ENCODE measurements around the gene SPO11.
A peak's percentile ranks its signal among the peaks of the same experiment; 100 is the strongest.
"Not testable (repeated sequence)": the region's sequence is repeated elsewhere in the genome, so short reads cannot be mapped to it uniquely, and the experiment has no call there.

The SPO11 gene

DNA sequence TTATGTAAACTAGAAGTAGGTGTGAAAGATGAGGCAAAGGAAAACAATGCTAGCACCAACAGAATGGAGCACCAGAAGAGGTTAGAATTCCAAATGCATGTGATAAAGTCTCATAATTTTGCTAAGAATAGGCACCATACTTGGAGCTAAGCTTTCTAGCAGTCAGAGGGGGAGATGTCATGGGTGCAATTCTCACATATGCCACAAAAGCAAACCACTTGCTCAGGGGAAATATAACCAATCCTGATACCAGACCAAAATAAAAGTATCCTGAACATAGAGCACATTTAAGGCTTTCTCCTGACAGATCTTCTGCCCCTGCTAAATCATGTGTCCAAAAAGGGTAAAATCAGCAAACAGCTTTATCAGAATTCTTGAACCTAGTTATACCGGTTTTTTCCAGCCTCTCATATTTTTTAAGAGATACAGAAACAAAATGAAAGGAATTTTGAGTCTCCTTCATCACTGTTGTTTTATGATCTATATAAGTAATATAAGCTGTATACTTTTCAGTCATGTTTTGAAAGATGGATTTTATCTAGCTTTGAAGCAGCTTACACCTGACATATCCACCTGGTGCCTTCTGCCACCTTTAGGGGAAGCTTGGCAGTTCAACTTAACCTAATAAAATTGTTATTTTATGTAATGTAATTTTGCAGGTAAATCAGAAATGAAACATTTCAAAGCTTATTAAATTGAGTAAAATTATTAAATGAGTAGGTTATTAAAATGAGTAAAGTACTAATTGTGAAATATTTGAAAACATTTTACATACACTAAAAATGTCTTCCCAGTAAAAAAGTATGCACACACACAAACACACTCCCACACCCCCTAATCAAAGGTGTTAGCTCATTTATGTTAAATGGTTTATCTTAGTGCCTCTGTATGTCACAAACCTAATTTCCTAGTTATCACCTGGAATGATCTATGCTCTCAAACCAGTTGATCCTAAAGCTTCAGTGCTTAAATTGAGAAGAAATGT, 2.8 kb downstream of the SPO11 start:
- H3K4me3 ChIP-seq (ENCODE audit: low read depth, low read length), result no peak overlapping the region
- no peak for DNase-seq (ENCODE audit: low read depth)
- TF ChIP-seq, protein P1, sequence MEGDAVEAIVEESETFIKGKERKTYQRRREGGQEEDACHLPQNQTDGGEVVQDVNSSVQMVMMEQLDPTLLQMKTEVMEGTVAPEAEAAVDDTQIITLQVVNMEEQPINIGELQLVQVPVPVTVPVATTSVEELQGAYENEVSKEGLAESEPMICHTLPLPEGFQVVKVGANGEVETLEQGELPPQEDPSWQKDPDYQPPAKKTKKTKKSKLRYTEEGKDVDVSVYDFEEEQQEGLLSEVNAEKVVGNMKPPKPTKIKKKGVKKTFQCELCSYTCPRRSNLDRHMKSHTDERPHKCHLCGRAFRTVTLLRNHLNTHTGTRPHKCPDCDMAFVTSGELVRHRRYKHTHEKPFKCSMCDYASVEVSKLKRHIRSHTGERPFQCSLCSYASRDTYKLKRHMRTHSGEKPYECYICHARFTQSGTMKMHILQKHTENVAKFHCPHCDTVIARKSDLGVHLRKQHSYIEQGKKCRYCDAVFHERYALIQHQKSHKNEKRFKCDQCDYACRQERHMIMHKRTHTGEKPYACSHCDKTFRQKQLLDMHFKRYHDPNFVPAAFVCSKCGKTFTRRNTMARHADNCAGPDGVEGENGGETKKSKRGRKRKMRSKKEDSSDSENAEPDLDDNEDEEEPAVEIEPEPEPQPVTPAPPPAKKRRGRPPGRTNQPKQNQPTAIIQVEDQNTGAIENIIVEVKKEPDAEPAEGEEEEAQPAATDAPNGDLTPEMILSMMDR (IDR thresholded peaks at IDR 0.05; ENCODE audit: insufficient read depth, low read depth, low read length, missing control alignments), result no peak

DNA sequence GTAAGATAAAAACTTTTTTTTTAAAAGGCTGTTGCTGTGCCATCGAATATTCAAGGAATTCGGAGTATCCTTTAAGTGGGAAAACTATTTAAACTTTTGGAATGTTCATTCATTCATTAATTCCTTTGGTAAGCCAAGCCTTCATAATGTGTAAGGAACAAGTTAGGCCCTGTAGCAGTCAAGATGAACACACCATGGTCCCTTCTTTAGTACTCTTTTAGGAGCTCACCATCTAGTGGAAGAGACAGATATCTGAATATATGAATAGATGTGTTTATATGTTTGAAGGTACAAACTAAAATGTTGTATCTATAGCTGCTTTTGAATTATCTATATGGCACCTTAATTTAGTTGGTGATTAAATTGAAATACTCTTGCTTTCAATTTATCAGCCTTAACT, 5.8 kb downstream of the SPO11 start:
- no peak overlapping the region for H3K4me3 ChIP-seq (ENCODE audit: low read depth, low read length)
- TF ChIP-seq, protein P1 (IDR thresholded peaks at IDR 0.05; ENCODE audit: insufficient read depth, low read depth, low read length, missing control alignments), result no peak
- no peak for DNase-seq (ENCODE audit: low read depth)

DNA sequence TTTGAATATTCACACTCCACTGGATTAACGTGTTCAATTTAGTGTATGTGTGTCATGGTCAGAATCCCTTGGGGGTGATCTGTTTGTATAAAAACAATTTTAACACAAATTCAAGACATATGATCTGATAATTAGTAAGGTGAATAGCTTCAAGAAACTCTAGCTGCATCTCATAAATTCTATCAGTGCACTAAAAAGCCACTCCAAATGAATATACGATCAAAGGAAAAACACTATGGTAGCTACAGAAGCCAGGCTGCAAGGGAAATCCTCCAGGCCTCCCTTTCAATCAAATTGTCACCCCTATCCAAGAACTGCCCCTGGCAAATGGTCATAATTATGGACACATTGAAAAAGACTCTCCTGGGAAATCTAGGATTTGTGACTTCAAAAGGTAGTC, 12.1 kb downstream of the SPO11 start:
- DNase-seq (ENCODE audit: low read depth), result no peak
- H3K4me3 ChIP-seq (ENCODE audit: low read depth, low read length), result no peak overlapping the region
- TF ChIP-seq, protein P1 (IDR thresholded peaks at IDR 0.05; ENCODE audit: insufficient read depth, low read depth, low read length, missing control alignments), result no peak

DNA sequence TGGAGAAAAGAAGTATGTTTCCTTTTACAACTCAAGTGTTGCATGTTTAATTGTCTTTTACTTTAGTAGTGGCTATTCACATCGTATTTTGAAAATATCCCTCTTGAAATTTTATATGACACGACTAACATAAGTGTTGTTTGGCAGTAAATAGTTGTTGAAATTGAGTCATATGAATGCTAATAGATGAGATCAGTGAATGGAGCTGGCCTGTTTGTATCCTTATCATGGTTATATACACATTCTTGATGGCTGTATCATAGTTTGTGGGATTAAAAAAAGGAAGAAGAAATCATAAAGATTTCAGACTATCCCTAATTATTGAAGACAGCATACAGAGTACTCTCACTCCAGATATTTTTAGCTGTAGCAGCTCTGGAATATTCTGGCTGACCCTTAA, 13.2 kb downstream of the SPO11 start:
- DNase-seq (ENCODE audit: low read depth), result no peak
- TF ChIP-seq, protein P1 (IDR thresholded peaks at IDR 0.05; ENCODE audit: insufficient read depth, low read depth, low read length, missing control alignments), result no peak
- no peak overlapping the region for H3K4me3 ChIP-seq (ENCODE audit: low read depth, low read length)

DNA sequence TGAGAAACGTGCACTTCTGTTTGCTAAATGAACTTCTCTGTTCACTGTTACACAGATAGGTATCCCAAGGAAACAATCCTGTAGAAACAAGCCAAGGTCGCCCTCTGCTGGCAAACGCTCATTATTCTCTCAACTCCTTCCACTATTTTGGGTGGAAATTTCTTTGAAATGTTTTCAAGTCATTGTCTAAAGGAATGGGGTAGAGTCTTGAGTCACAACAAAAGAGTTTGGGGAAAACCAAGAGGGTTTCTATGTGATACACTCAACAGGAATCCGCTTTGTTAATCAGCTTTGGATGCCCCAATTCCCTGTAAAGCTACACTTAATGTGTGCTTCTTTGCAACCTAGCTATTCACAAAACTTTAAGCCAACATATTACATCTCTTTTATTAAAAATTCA, 16.9 kb downstream of the SPO11 start:
- H3K4me3 ChIP-seq (ENCODE audit: low read depth, low read length), result no peak overlapping the region
- peak; percentile 67 for DNase-seq (ENCODE audit: low read depth)
- TF ChIP-seq, protein P1 (IDR thresholded peaks at IDR 0.05; ENCODE audit: insufficient read depth, low read depth, low read length, missing control alignments), result peak; percentile 63

DNA sequence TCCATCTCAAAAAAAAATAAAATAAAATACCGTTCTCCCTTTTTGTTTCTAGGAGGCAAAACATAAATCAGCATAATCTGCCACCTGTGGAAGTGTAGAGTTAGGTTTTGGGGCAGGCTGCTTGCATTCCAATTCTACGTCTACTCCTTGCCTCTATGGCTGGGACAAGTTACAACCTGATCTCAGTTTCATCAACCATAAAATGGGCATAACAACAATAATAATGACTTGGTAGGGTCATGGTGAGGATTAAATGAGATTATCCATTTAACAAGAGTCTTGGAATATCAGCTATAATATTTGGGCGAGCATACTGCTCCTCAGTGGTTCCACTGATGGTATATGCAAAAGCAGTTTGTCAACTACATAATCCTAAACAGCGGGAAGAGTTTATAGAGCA, 17.8 kb downstream of the SPO11 start:
- DNase-seq (ENCODE audit: low read depth), result no peak

DNA sequence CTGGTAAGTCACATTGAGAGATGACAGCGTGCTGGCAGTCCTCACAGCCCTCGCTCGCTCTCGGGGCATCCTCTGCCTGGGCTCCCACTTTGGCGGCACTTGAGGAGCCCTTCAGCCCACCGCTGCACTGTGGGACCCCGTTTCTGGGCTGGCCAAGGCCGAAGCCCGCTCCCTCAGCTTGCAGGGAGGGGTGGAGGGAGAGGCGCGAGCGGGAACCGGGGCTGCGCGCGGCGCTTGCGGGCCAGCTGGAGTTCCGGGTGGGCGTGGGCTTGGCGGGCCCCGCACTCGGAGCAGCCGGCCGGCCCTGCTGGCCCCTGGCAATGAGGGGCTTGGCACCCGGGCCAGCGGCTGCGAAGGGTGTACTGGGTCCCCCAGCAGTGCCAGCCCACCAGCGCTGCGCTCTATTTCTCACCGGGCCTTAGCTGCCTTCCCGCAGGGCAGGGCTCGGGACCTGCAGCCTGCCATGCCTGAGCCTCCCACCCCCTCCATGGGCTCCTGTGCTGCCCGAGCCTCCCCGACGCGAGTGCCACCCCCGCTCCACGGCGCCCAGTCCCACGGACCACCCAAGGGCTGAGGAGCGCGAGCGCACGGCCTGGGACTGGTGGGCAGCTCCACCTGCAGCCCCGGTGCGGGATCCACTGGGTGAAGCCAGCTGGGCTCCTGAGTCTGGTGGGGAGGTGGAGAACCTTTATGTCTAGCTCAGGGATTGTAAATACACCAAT, 18.8 kb downstream of the SPO11 start:
- H3K4me3 ChIP-seq (ENCODE audit: low read depth, low read length); DNase-seq (ENCODE audit: low read depth): not testable (repeated sequence)

More for the DNA sequence above, 17.8 kb downstream of the SPO11 start:
- no peak overlapping the region for H3K4me3 ChIP-seq (ENCODE audit: low read depth, low read length)
- TF ChIP-seq, protein P1 (IDR thresholded peaks at IDR 0.05; ENCODE audit: insufficient read depth, low read depth, low read length, missing control alignments), result no peak

DNA sequence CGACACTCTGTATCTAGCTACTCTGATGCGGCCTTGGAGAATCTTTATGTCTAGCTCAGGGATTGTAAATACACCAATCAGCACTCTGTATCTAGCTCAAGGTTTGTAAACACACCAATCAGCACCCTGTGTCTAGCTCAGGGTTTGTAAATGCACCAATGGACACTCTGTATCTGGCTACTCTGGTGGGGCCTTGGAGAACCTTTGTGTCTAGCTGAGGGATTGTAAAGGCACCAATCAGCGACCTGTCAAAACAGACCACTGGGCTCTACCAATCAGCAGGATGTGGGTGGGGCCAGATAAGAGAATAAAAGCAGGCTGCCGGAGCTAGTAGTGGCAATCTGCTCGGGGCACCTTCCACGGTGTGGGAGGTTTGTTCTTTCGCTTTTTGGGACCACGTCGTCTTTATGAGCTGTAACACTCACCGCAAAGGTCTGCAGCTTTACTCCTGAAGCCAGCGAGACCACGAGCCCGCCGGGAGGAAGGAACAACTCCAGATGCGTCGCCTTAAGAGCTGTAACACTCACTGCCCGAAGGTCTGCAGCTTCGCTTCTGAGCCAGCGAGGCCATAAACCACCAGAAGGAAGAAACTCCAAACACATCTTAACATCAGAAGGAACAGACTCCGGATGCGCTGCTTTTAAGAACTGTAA, 19.4 kb downstream of the SPO11 start:
- not testable (repeated sequence) for H3K4me3 ChIP-seq (ENCODE audit: low read depth, low read length); DNase-seq (ENCODE audit: low read depth)

All from GM12865 (cell line).